Endodermal cell (in vitro differentiated cells): ENCODE data around the gene FARP2. TPM values are rescaled to one million over a fixed set of nuclear protein-coding genes. Genes with fewer than 3 reads are reported as not detected.

ENCODE experiments used
- DNase-seq: peaks from one replicate; pipeline ENCODE4 v3.0.0-alpha.2; 2017
- H3K27ac ChIP-seq: 2 replicates; pipeline ENCODE4 v1.5.1; 2013; ENCODE audit warnings: mild to moderate bottlenecking, low read depth, low read length, moderate library complexity
- H3K27me3 ChIP-seq: 2 replicates; pipeline ENCODE4 v1.6.1; 2013; ENCODE audit warnings: mild to moderate bottlenecking, low read length, moderate library complexity; ENCODE audit not compliant: insufficient read depth, control insufficient read depth, poor library complexity, severe bottlenecking
- H3K36me3 ChIP-seq: 2 replicates; pipeline ENCODE4 v1.7.0; 2013; ENCODE audit warnings: mild to moderate bottlenecking, low read length, moderate library complexity; ENCODE audit not compliant: control insufficient read depth, insufficient read depth
- H3K4me1 ChIP-seq: one replicate; pipeline ENCODE4 v1.7.0; 2013; ENCODE audit warnings: low read length; ENCODE audit not compliant: control insufficient read depth, insufficient read depth
- H3K4me3 ChIP-seq: 2 replicates; pipeline ENCODE4 v1.5.1; 2013; ENCODE audit warnings: mild to moderate bottlenecking, low read length, moderate library complexity
- H3K9ac ChIP-seq: 2 replicates; pipeline ENCODE4 v1.6.1; 2013; ENCODE audit warnings: mild to moderate bottlenecking, low read length, moderate library complexity; ENCODE audit not compliant: poor library complexity, severe bottlenecking; ENCODE audit errors: extremely low read depth
- H3K9me3 ChIP-seq: 2 replicates; pipeline ENCODE4 v1.6.1; 2013; ENCODE audit warnings: mild to moderate bottlenecking, low read length, moderate library complexity; ENCODE audit not compliant: control insufficient read depth
- H3K27ac Mint-ChIP-seq: 2 replicates; pipeline ENCODE4 v1.8.0; 2020; ENCODE audit warnings: mixed read lengths
- H3K27me3 Mint-ChIP-seq: 2 replicates; pipeline ENCODE4 v1.8.0; 2021; ENCODE audit warnings: mild to moderate bottlenecking, mixed read lengths; ENCODE audit not compliant: insufficient read depth
- H3K36me3 Mint-ChIP-seq: 2 replicates; pipeline ENCODE4 v1.8.0; 2020; ENCODE audit warnings: low read depth, mixed read lengths
- H3K4me1 Mint-ChIP-seq: 2 replicates; pipeline ENCODE4 v1.8.0; 2020; ENCODE audit warnings: mixed read lengths
- H3K4me3 Mint-ChIP-seq: 2 replicates; pipeline ENCODE4 v1.8.0; 2020; ENCODE audit warnings: mild to moderate bottlenecking, moderate library complexity, mixed read lengths
- H3K9me3 Mint-ChIP-seq: 2 replicates; pipeline ENCODE4 v1.8.0; 2020; ENCODE audit warnings: mild to moderate bottlenecking, mixed read lengths
- WGBS, 2 experiments: methylation state at CpG; one replicate each; pipeline versions ENCODE4 v1.1.5 to v1.1.7; 2013; ENCODE audit warnings: missing lambda C conversion rate in 2 of 2, mixed read lengths in 1 of 2; ENCODE audit not compliant: insufficient coverage in 1 of 2, insufficient read length in 1 of 2; 5-methylcytosine and 5-hydroxymethylcytosine counted together
- total RNA-seq, 2 donors: library from RNA; stranded (reverse); fragmentation: NEBNext Ultra II Directional in 1 of 2; extraction: Animal tissue kit (Norgen Biotek cat#: 25700) in 1 of 2; gene quantifications; 2 replicates in 1 of 2; 3 replicates in 1 of 2; pipeline ENCODE4 v1.2.1, GENCODE V29; 2021
- TF ChIP-seq, protein P1 (sequence below): fragments of 200-600 bp; sonication (generic); conservative IDR thresholded peaks from 2 replicates; pipeline ENCODE4 v1.5.0; 2021; ENCODE audit warnings: antibody characterized with exemption, mild to moderate bottlenecking

FARP2 gene
- total RNA-seq, 2 donors from 2014 or later, result 36.4 to 51.4 TPM

- no peak overlapping the region for H3K9ac ChIP-seq
- Mint-ChIP-seq H3K4me1 (peaks cover 59% of the 10 kb centered on the region), H3K36me3 (peaks cover 44% of the 10 kb centered on the region), H3K9me3 (no peaks in the 10 kb centered on the region), H3K27me3 (no peaks in the 10 kb centered on the region), H3K4me3 (no peak overlapping the region), H3K27ac (peak overlapping the region; percentile 12)
- H3K36me3 ChIP-seq, result peaks cover 69% of the 10 kb centered on the region
- 94 to 100% methylated on average over 1 of the region's 1 CpG for WGBS, 2 experiments
- H3K4me3 ChIP-seq, result peak overlapping the region; percentile 99
- DNase-seq, result peak; percentile 3
- no peaks in the 10 kb centered on the region for H3K4me1 ChIP-seq
- H3K27ac ChIP-seq, result no peak overlapping the region
- no peaks in the 10 kb centered on the region for H3K9me3 ChIP-seq
- TF ChIP-seq, protein P1, sequence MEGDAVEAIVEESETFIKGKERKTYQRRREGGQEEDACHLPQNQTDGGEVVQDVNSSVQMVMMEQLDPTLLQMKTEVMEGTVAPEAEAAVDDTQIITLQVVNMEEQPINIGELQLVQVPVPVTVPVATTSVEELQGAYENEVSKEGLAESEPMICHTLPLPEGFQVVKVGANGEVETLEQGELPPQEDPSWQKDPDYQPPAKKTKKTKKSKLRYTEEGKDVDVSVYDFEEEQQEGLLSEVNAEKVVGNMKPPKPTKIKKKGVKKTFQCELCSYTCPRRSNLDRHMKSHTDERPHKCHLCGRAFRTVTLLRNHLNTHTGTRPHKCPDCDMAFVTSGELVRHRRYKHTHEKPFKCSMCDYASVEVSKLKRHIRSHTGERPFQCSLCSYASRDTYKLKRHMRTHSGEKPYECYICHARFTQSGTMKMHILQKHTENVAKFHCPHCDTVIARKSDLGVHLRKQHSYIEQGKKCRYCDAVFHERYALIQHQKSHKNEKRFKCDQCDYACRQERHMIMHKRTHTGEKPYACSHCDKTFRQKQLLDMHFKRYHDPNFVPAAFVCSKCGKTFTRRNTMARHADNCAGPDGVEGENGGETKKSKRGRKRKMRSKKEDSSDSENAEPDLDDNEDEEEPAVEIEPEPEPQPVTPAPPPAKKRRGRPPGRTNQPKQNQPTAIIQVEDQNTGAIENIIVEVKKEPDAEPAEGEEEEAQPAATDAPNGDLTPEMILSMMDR, result no peak
- H3K27me3 ChIP-seq, result no peaks in the 10 kb centered on the region
These were observed 34.2 kb upstream of the FARP2 start for GRCh38 chr2:241321886-241322285.

DNA sequence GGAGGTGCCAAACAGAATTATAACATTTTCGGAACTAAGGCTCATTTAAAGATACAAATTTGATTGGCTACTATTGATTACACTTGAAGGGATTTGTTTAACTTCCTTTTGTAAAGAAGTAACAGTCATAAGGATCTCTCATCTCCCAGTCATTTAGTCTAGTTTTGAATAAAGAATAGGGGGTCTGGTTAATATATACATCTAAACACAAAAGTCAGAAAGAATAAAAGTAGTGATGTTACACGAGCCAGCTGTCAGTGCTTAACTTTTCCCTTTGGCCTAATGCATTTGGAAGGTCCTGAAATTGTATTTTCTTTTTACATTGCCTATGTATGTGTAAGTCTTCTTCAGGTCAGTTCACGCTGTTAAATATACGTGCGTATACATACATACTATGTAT, 32.3 kb upstream of the FARP2 start:
- DNase-seq, result no peak
- Mint-ChIP-seq H3K9me3 (no peaks in the 10 kb centered on the region), H3K36me3 (peaks cover 43% of the 10 kb centered on the region), H3K4me3 (no peak overlapping the region), H3K27me3 (no peaks in the 10 kb centered on the region), H3K4me1 (peaks cover 43% of the 10 kb centered on the region), H3K27ac (no peak overlapping the region)
- no peaks in the 10 kb centered on the region for H3K4me1 ChIP-seq
- peaks cover 70% of the 10 kb centered on the region for H3K36me3 ChIP-seq
- no peaks in the 10 kb centered on the region for H3K9me3 ChIP-seq
- TF ChIP-seq, protein P1, result no peak
- no peak overlapping the region for H3K27ac ChIP-seq
- no peak overlapping the region for H3K4me3 ChIP-seq
- WGBS, 2 experiments, result 94 to 98% methylated on average over 3 to 5 of the region's 5 CpGs
- no peak overlapping the region for H3K9ac ChIP-seq
- H3K27me3 ChIP-seq, result no peaks in the 10 kb centered on the region

DNA sequence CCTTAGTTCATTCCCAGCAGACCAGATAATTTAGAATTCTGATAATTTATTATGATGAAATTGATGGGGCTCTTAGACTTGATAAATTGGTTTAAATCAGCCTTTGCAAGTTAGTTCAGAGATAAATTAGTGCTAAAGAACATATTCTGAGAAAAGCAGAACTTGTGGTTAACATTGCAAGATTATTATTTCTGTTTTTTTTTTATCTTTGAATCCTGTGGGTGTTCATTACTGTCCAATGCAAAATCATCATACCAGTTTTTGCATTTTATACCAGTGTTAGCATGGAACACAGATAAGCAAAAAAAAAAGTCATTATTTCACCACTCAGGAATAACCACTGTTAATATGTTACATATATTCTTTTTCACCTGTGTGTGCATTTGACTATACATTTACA, 31.3 kb upstream of the FARP2 start:
- peaks cover 48% of the 10 kb centered on the region for H3K36me3 Mint-ChIP-seq
- Histone ChIP-seq H3K4me3 (no peak overlapping the region), H3K27me3 (no peaks in the 10 kb centered on the region), H3K27ac (no peak overlapping the region), H3K36me3 (peaks cover 69% of the 10 kb centered on the region), H3K4me1 (no peaks in the 10 kb centered on the region), H3K9ac (no peak overlapping the region), H3K9me3 (no peaks in the 10 kb centered on the region)
- no peaks in the 10 kb centered on the region for H3K9me3 Mint-ChIP-seq
- H3K27me3 Mint-ChIP-seq, result no peaks in the 10 kb centered on the region
- no peak for DNase-seq
- peaks cover 38% of the 10 kb centered on the region for H3K4me1 Mint-ChIP-seq
- H3K27ac Mint-ChIP-seq, result no peak overlapping the region
- no peak overlapping the region for H3K4me3 Mint-ChIP-seq
- TF ChIP-seq, protein P1, result no peak
